Measurements from ENCODE around the gene TUBA4A.
"Not testable (repeated sequence)": the region's sequence is repeated elsewhere in the genome, so short reads cannot be mapped to it uniquely, and the experiment has no call there.

The TUBA4A gene

GRCh38 chr2:219293736-219294231 is 40.1 kb upstream of the TUBA4A start:
- Histone ChIP-seq H3K36me3 (ENCODE audit: control insufficient read depth, insufficient read depth, low read length) (no peaks in the 10 kb centered on the region; the same call in 1 of the 2 replicates), H3K4me1 (ENCODE audit: control insufficient read depth, insufficient read depth, low read length) (peaks cover 4% of the 10 kb centered on the region; the same call in 1 of the 2 replicates), H3K4me3 (ENCODE audit: low read length) (no peak overlapping the region), H3K27me3 (ENCODE audit: control insufficient read depth, insufficient read depth, low read length) (peaks cover 2% of the 10 kb centered on the region; the same call in 1 of the 2 replicates), H3K27ac (ENCODE audit: low read length) (no peak overlapping the region), H3K9me3 (ENCODE audit: control insufficient read depth, insufficient read depth, low read length) (no peaks in the 10 kb centered on the region)
- WGBS (ENCODE audit: insufficient coverage, insufficient read length): no CpG with 5 or more reads among the region's 5 CpGs
- DNase-seq (ENCODE audit: low read depth, low spot score): no peak

- Histone ChIP-seq H3K4me3 (ENCODE audit: low read length) (no peak overlapping the region), H3K4me1 (ENCODE audit: control insufficient read depth, insufficient read depth, low read length) (peaks cover 3% of the 10 kb centered on the region; the same call in 1 of the 2 replicates), H3K36me3 (ENCODE audit: control insufficient read depth, insufficient read depth, low read length) (no peaks in the 10 kb centered on the region; the same call in 1 of the 2 replicates), H3K27ac (ENCODE audit: low read length) (no peak overlapping the region), H3K27me3 (ENCODE audit: control insufficient read depth, insufficient read depth, low read length) (peaks cover 2% of the 10 kb centered on the region; the same call in 1 of the 2 replicates), H3K9me3 (ENCODE audit: control insufficient read depth, insufficient read depth, low read length) (no peaks in the 10 kb centered on the region)
- no CpG with 5 or more reads among the region's 9 CpGs for WGBS (ENCODE audit: insufficient coverage, insufficient read length)
- DNase-seq (ENCODE audit: low read depth, low spot score): no peak
Measured at GRCh38 chr2:219292616-219293015, 38.9 kb upstream of the TUBA4A start.

GRCh38 chr2:219291910-219292490 is 38.3 kb upstream of the TUBA4A start:
- WGBS (ENCODE audit: insufficient coverage, insufficient read length): no CpG with 5 or more reads among the region's 4 CpGs
- Histone ChIP-seq H3K27ac (ENCODE audit: low read length) (no peak overlapping the region), H3K36me3 (ENCODE audit: control insufficient read depth, insufficient read depth, low read length) (no peaks in the 10 kb centered on the region; the same call in 1 of the 2 replicates), H3K27me3 (ENCODE audit: control insufficient read depth, insufficient read depth, low read length) (peaks cover 2% of the 10 kb centered on the region; the same call in 1 of the 2 replicates), H3K4me1 (ENCODE audit: control insufficient read depth, insufficient read depth, low read length) (peaks cover 3% of the 10 kb centered on the region; the same call in 1 of the 2 replicates), H3K9me3 (ENCODE audit: control insufficient read depth, insufficient read depth, low read length) (no peaks in the 10 kb centered on the region), H3K4me3 (ENCODE audit: low read length) (no peak overlapping the region)
- DNase-seq (ENCODE audit: low read depth, low spot score): no peak

GRCh38 chr2:219291394-219291793 is 37.7 kb upstream of the TUBA4A start:
- peaks cover 2% of the 10 kb centered on the region; the same call in 1 of the 2 replicates for H3K27me3 ChIP-seq (ENCODE audit: control insufficient read depth, insufficient read depth, low read length)
- H3K36me3 ChIP-seq (ENCODE audit: control insufficient read depth, insufficient read depth, low read length): no peaks in the 10 kb centered on the region; the same call in 1 of the 2 replicates
- DNase-seq (ENCODE audit: low read depth, low spot score): no peak
- no peaks in the 10 kb centered on the region for H3K9me3 ChIP-seq (ENCODE audit: control insufficient read depth, insufficient read depth, low read length)
- H3K4me3 ChIP-seq (ENCODE audit: low read length): no peak overlapping the region
- H3K27ac ChIP-seq (ENCODE audit: low read length): no peak overlapping the region
- peaks cover 8% of the 10 kb centered on the region; the same call in 1 of the 2 replicates for H3K4me1 ChIP-seq (ENCODE audit: control insufficient read depth, insufficient read depth, low read length)
- WGBS (ENCODE audit: insufficient coverage, insufficient read length): no CpG with 5 or more reads among the region's 7 CpGs

- H3K4me1 ChIP-seq (ENCODE audit: control insufficient read depth, insufficient read depth, low read length): peaks cover 11% of the 10 kb centered on the region
- no CpG with 5 or more reads among the region's 16 CpGs for WGBS (ENCODE audit: insufficient coverage, insufficient read length)
- no peak overlapping the region for H3K4me3 ChIP-seq (ENCODE audit: low read length)
- H3K27ac ChIP-seq (ENCODE audit: low read length): no peak overlapping the region
- DNase-seq (ENCODE audit: low read depth, low spot score): no peak
- H3K36me3 ChIP-seq (ENCODE audit: control insufficient read depth, insufficient read depth, low read length): no peaks in the 10 kb centered on the region; the same call in 1 of the 2 replicates
- H3K9me3 ChIP-seq (ENCODE audit: control insufficient read depth, insufficient read depth, low read length): no peaks in the 10 kb centered on the region
- H3K27me3 ChIP-seq (ENCODE audit: control insufficient read depth, insufficient read depth, low read length): peaks cover 2% of the 10 kb centered on the region; the same call in 1 of the 2 replicates
Measured at GRCh38 chr2:219290381-219291171, 36.9 kb upstream of the TUBA4A start.

- Histone ChIP-seq H3K27me3 (ENCODE audit: control insufficient read depth, insufficient read depth, low read length) (no peaks in the 10 kb centered on the region), H3K4me3 (ENCODE audit: low read length) (no peak overlapping the region), H3K27ac (ENCODE audit: low read length) (no peak overlapping the region), H3K4me1 (ENCODE audit: control insufficient read depth, insufficient read depth, low read length) (peaks cover 9% of the 10 kb centered on the region; the same call in 1 of the 2 replicates), H3K9me3 (ENCODE audit: control insufficient read depth, insufficient read depth, low read length) (no peaks in the 10 kb centered on the region), H3K36me3 (ENCODE audit: control insufficient read depth, insufficient read depth, low read length) (no peaks in the 10 kb centered on the region; the same call in 1 of the 2 replicates)
- no CpG with 5 or more reads among the region's 16 CpGs for WGBS (ENCODE audit: insufficient coverage, insufficient read length)
- no peak for DNase-seq (ENCODE audit: low read depth, low spot score)
Measured at GRCh38 chr2:219289537-219290361, 36.0 kb upstream of the TUBA4A start.

- Histone ChIP-seq H3K27me3 (ENCODE audit: control insufficient read depth, insufficient read depth, low read length) (no peaks in the 10 kb centered on the region), H3K27ac (ENCODE audit: low read length) (no peak overlapping the region), H3K36me3 (ENCODE audit: control insufficient read depth, insufficient read depth, low read length) (peaks cover 4% of the 10 kb centered on the region), H3K4me1 (ENCODE audit: control insufficient read depth, insufficient read depth, low read length) (peaks cover 9% of the 10 kb centered on the region; the same call in 1 of the 2 replicates), H3K4me3 (ENCODE audit: low read length) (no peak overlapping the region), H3K9me3 (ENCODE audit: control insufficient read depth, insufficient read depth, low read length) (no peaks in the 10 kb centered on the region)
- DNase-seq (ENCODE audit: low read depth, low spot score): no peak
- no CpG with 5 or more reads among the region's 6 CpGs for WGBS (ENCODE audit: insufficient coverage, insufficient read length)
Measured at GRCh38 chr2:219289195-219289536, 35.4 kb upstream of the TUBA4A start.

GRCh38 chr2:219287580-219288265 is 34.0 kb upstream of the TUBA4A start:
- H3K36me3 ChIP-seq (ENCODE audit: control insufficient read depth, insufficient read depth, low read length): peaks cover 4% of the 10 kb centered on the region
- DNase-seq (ENCODE audit: low read depth, low spot score): no peak
- no peaks in the 10 kb centered on the region for H3K9me3 ChIP-seq (ENCODE audit: control insufficient read depth, insufficient read depth, low read length)
- H3K4me3 ChIP-seq (ENCODE audit: low read length): no peak overlapping the region
- H3K4me1 ChIP-seq (ENCODE audit: control insufficient read depth, insufficient read depth, low read length): peaks cover 7% of the 10 kb centered on the region; the same call in 1 of the 2 replicates
- no peaks in the 10 kb centered on the region for H3K27me3 ChIP-seq (ENCODE audit: control insufficient read depth, insufficient read depth, low read length)
- H3K27ac ChIP-seq (ENCODE audit: low read length): no peak overlapping the region
- no CpG with 5 or more reads among the region's 10 CpGs for WGBS (ENCODE audit: insufficient coverage, insufficient read length)

- not testable (repeated sequence) for H3K36me3 ChIP-seq (ENCODE audit: control insufficient read depth, insufficient read depth, low read length); H3K9me3 ChIP-seq (ENCODE audit: control insufficient read depth, insufficient read depth, low read length); H3K27me3 ChIP-seq (ENCODE audit: control insufficient read depth, insufficient read depth, low read length); H3K27ac ChIP-seq (ENCODE audit: low read length); H3K4me3 ChIP-seq (ENCODE audit: low read length); DNase-seq (ENCODE audit: low read depth, low spot score); H3K4me1 ChIP-seq (ENCODE audit: control insufficient read depth, insufficient read depth, low read length)
- no CpG with 5 or more reads among the region's 6 CpGs for WGBS (ENCODE audit: insufficient coverage, insufficient read length)
Measured at GRCh38 chr2:219287116-219287440, 33.4 kb upstream of the TUBA4A start.
